Mammary epithelial cell (primary cell): Measurements from ENCODE around the gene FES.

Experiments
- CTCF ChIP-seq, 2 donors: IDR thresholded peaks in 1 of 2; conservative IDR thresholded peaks in 1 of 2; 2 replicates each; pipeline ENCODE4 v1.5.1; 2011 to 2012; ENCODE audit warnings: inconsistent platforms in 2 of 2, low read length in 2 of 2, mild to moderate bottlenecking in 2 of 2, control low read depth in 1 of 2, low read depth in 1 of 2; ENCODE audit not compliant: insufficient read depth in 1 of 2; ENCODE audit errors: extremely low read depth in 1 of 2
- EZH2 ChIP-seq: IDR thresholded peaks from 2 replicates; pipeline ENCODE4 v1.6.1; 2012; ENCODE audit warnings: low read length, inconsistent platforms, borderline replicate concordance

- no peak for TF ChIP-seq CTCF (conservative IDR thresholded peaks at IDR 0.05 in 1 of 2, IDR thresholded peaks at IDR 0.05 in 1 of 2; ENCODE audit: extremely low read depth in 1 of 2, insufficient read depth in 1 of 2, low read depth in 1 of 2, low read length in 2 of 2)
- TF ChIP-seq EZH2: no peak
Observed at GRCh38 chr15:90924375-90924774, 40.1 kb downstream of the FES start.
